Embryonic facial prominence (tissue), 1 donor: Measurements from ENCODE around the gene PRC1.
"Not testable (repeated sequence)": the region's sequence is repeated elsewhere in the genome, so short reads cannot be mapped to it uniquely, and the experiment has no call there.

Experiments
- DNase-seq: peaks from one replicate; pipeline ENCODE4 v3.0.0-alpha.2; 2016; ENCODE audit errors: extremely low spot score

Gene PRC1

GRCh38 chr15:90934256-90934948 is 59.9 kb downstream of the PRC1 start:
- DNase-seq: no peak

- DNase-seq: no peak
Measured at GRCh38 chr15:90933301-90933700, 61.0 kb downstream of the PRC1 start.

DNA sequence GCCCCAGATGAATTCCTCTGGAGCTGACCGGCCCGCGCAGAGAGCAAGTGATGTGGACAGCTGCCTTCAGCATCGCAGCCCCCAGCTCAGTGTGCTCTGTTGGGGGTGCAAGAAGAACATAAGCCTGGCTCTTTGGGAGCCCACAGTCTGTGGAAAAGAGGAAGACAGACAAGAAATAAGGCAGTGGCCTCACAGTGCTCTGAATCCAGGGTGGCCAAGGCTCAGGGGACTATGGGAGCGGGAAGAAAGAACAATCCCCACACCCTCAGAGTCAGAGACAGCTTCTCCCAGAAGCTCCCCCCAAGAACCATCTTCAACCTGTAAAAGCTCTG is 61.7 kb downstream of the PRC1 start:
- no peak for DNase-seq

DNA sequence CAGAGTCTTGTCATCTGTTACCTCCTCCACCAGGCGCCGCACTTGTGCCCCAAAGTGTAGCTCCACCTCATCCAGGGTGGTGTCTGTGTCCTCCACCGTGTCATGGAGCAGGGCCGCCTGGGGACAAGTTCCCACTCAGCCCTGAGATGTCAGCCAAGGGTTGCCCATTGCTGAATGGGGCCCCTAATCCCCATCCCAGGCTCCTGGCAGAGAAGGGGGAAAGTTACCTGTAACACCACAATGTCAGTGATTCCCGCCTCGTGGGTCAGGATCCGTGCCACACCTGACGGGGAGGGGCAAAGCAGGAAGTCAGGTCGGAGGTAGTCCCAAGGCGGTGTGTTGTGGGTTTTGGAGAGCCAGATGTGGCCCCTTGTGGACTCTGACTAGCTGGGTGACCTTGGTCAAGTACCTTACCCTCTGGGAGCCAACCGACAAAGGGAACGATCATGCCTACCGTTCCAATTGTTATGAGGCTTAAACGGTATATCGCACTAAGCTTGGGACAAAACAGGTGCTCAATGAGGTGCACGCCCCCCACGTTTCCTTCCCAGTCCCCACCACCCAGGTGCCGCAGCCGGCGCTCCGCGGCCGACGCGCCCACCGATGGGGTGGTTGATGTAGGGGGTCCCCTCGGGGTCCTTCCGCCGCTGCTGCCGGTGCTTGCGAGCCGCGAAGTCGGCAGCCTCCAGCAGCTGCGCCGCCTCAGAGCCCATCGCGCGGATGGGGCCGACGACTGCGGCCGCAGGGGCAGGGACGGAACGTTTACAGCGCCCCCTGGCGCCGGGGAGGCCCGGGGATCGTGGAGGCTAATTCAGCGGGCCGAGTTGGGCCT is 62.3 kb downstream of the PRC1 start, which contains the start of gene HDDC3:
TSS of gene HDDC3 (minus strand) at position 722 of the 832 bp plus-strand sequence. CDS start at position 713, 9 bp downstream.
- no peak for DNase-seq

DNA sequence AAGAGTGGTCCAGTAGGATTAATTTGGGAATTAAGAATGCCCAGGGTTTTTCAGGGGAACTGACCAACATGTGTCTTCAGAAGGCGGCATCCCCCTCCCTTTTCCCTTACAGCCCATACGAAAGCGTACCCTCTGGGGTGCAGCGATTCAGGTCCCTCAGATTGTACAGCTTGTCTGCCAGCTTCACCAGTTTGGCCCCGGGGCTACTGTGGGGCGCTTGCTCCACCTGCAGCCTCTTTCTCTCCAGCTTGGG is 62.8 kb downstream of the PRC1 start:
- no peak for DNase-seq

DNA sequence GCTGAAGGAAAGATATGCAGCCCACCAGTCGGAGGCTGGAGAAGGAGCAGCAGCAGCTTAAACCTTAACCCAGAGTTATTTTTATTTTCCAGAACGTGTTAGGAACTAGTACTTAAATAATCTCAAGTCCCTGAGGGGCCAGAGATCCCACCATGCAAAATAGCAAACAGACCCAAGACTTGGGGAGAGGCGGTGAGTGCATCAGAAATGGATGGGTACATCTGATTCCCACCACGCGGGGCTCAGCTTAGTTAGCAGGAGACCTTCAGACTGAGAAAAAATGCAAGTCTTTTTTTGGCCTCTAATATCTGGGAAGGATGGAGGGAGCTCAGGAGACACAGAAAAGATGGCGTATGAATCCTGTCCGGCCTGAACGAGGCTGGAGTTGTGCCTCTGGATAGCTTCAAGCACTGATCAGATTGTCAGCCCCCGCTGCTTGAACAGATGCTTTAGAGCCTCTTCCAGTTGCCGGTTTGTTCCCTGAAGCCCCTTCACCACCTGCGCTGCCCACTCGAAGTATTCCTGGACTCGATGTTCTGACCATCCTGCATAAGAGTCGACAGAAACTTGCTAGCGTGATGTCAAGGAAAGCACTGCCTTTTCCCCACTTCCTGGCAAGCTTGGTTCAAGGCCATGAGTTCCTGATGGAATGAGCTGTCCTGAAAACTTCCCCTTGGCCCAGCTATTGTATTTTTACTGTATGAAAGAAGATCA is 63.3 kb downstream of the PRC1 start:
- no peak for DNase-seq

- no peak for DNase-seq
Measured at GRCh38 chr15:90929246-90930019, 64.9 kb downstream of the PRC1 start.

GRCh38 chr15:90928106-90928505 is 66.2 kb downstream of the PRC1 start:
- not testable (repeated sequence) for DNase-seq

DNA sequence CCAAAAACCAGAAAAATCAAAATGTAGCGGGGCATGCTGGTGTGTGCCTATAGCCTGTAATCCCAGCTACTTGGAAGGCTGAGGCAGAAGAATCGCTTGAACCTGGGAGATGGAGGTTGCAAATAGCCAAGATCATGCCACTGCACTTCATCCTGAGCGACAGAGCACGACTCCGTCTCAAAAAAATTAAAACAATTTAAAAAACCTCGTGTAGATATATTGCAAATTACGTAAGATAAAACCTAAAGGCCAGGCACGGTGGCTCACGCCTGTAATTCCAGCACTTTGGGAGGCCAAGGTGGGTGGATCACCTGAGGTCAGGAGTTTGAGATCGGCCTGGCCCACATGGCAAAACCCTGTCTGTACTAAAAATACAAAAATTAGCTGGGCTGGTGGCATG is 67.6 kb downstream of the PRC1 start:
- not testable (repeated sequence) for DNase-seq

DNA sequence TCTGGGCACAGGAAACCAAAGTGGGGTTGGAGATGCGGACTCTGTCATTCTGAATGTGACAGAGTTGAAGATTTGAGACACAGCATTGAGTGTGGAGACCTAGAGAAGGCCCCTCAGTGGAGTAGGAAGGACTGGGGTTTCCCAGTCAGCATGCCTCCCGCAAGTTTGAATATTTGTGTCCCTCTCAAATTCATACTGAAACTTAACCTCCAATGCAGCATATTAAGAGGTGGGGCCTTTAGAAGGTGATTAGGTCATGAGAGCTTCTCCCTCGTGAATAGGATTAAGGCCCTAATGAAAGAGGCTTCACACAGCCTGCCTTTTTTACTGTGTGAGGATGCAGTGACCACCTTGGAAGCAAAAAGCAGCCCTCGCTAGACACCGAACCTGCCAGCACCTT is 70.0 kb downstream of the PRC1 start:
- no peak for DNase-seq

DNA sequence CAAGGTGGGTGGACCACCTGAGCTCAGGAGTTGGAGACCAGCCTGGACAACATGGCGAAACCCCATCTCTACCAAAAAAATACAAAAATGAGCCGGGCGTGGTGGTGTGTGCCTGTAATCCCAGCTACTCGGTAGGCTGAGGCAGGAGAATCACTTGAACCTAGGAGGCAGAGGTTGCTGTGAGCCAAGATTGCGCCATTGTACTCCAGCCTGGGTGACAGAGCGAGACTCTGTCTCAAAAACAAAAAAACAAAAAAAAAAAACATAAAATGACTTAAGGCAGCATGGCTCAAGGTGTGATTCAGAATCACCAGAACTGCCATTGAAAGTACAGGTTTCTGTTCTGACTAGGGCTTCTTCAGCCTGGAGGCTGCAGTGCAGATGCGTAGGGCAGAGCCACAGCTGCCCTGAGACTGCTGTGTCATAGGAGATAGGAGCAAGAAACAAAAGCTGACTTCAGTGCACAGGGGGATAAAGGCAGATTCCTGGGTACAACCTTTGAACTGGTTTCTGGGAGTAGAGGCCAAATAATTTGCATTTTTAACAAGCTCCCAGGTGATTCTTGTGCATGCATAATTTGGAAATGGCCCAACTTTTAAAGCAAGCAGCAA is 71.5 kb downstream of the PRC1 start:
- DNase-seq: not testable (repeated sequence)

DNA sequence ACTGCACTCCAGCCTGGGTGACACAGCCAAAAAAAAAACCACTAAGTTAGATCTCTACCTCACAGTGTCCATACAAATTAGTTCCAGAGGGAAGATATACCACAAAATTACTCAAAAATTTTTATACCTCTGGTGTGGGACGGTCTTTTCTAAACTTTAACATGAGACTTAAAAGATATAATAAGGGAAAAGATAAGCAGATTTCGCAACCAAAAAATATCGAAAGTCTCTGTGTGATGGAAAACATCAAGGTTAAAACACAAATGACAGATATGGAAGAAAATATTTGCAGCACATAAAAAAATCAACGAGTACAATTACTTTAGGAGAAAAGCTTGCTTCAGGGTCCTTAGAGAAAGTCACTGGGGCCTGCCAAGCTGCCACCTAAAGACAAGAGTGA is 72.4 kb downstream of the PRC1 start:
- no peak for DNase-seq

DNA sequence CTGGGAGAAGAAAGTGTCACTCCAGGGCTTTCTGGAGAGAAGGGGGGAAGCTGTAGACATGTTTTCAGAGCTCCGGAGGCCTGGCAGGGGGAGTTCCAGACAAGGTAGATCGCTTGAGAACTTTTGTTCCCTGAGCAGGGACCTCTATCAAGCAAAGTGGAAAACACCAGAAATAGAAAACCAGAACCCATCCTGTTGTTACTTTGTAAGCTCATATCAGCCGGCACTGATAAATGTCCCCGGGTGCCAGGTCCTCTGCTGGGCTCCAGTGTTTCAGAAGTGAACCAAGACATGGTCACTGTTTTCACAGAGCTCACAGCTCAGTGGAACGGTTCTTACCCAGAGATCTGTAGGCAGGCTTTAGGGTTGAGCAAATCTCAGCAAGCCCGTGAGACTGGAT is 75.5 kb downstream of the PRC1 start:
- DNase-seq: no peak

DNA sequence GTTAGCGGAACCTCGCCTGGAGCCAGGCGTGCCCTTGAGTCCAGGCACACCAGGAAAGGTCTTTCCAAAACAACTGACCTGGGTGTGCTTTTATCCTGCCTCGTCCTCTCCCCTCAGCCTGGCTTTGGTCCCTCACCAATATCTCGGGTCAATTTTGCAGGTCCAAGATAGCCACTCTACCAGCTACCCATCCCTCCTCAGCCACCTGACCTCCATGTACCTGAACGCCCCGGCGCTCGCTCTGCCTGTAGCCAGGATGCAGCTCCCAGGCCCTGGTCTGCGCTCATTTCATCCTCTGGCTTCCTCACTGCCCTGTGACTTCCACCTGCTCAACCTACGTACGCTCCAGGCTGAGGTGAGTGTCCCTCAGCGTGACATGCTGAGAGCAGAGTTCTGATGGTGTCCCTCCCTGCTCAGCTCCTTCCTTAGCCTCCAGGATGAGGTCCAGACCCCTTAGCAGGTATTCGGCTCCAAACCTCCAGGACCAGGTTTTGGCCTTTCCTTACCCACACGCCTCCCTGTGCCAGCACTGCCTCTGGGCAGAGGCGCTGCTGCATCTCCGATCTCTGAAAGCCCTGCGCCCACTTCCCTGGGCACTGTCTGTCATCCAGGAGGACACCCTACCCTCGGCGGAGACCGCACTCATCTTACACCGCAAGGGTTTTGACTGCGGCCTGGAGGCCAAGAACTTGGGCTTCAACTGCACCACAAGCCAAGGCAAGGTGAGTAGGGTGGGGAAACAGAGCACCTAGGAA is 76.1 kb downstream of the PRC1 start:
- no peak for DNase-seq

DNA sequence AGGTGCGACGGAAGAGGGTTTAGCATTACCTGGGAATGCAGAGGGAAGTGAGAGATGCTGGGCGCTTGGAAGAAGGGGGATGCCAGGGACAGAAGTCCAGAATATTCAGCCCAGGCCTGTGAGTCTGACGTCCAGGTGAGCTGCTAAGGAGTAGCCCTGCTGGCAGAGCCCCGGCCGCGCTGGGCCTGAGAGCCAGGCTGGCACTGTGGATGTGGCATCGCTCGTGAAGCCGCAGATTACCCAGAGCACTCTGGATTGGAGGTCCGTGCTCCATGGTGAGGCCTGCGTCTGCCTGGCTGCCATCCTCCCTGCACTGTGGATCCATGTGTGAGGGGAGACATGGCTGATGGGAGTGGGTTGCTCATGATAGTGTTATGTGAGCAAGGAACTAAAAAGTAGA is 76.8 kb downstream of the PRC1 start:
- DNase-seq: no peak

- DNase-seq: no peak
Measured at GRCh38 chr15:90916461-90916860, 77.9 kb downstream of the PRC1 start.
